Upper lobe of left lung (tissue), 4 donors: ENCODE results near the gene DLG2.

ENCODE experiments used
- CTCF ChIP-seq, 6 experiments: fragments of 450-650 bp in 4 of 6; fragments of 200-600 bp in 2 of 6; sonication (generic) in 2 of 6; IDR thresholded peaks; one replicate each; pipeline ENCODE4 v1.5.1; 2016 to 2019; ENCODE audit warnings: antibody characterized with exemption in 6 of 6
- POLR2A ChIP-seq, 4 donors: fragments of 450-650 bp; IDR thresholded peaks; one replicate each; pipeline ENCODE4 v1.5.1; 2016 to 2017; ENCODE audit warnings: antibody characterized with exemption in 4 of 4, mild to moderate bottlenecking in 2 of 4
- POLR2AphosphoS5 ChIP-seq, 2 donors: sonication (generic); formaldehyde crosslinking; IDR thresholded peaks; one replicate each; pipeline ENCODE4 v1.5.1; 2017; ENCODE audit warnings: antibody characterized with exemption in 2 of 2

- no peak for TF ChIP-seq CTCF (IDR thresholded peaks at IDR 0.05)
- TF ChIP-seq POLR2AphosphoS5 (IDR thresholded peaks at IDR 0.05), result no peak
- TF ChIP-seq POLR2A (IDR thresholded peaks at IDR 0.05), result no peak
Measured at GRCh38 chr11:84526250-84526649, 1100.9 kb downstream of the DLG2 start.
